Naive thymus-derived CD4-positive, alpha-beta T cell (primary cell): Measurements from ENCODE around the gene ZCCHC24. TPM values are rescaled to one million over a fixed set of nuclear protein-coding genes. Genes with fewer than 3 reads are reported as not detected.

Source experiments
- ATAC-seq: fragments of 150-1000 bp; cut with Tn5 transposase; 2 replicates; pipeline ENCODE4 v1.10.0; 2021; ENCODE audit warnings: mild to moderate bottlenecking, moderate library complexity
- CTCF ChIA-PET: fragments of 350-600 bp; sonication (Branson Sonifier 250); formaldehyde crosslinking; loops from one replicate; lab custom pipeline; 2021; ENCODE audit warnings: antibody characterized with exemption; lab: Charles Lee
- POLR2A ChIA-PET: fragments of 350-600 bp; sonication (Branson Sonifier 250); formaldehyde crosslinking; loops from one replicate; lab custom pipeline; 2021; ENCODE audit warnings: antibody characterized with exemption, inconsistent platforms; lab: Charles Lee
- DNase-seq, 9 donors: peaks; one replicate each; pipeline versions ENCODE4 v3.0.0 to v3.0.0-alpha.2; 2020 to 2022; ENCODE audit warnings: mixed read lengths in 1 of 9
- H3K27ac ChIP-seq: one replicate; pipeline ENCODE4 v1.7.0; 2013; ENCODE audit warnings: mild to moderate bottlenecking, low read depth, low read length, moderate library complexity
- H3K27me3 ChIP-seq, 2 donors: one replicate each; pipeline ENCODE4 v1.7.0; 2013; ENCODE audit warnings: low read length in 2 of 2, mild to moderate bottlenecking in 2 of 2, moderate library complexity in 2 of 2; ENCODE audit not compliant: control insufficient read depth in 2 of 2, insufficient read depth in 2 of 2
- H3K36me3 ChIP-seq, 3 experiments: 1 replicate in 2 of 3; 2 replicates in 1 of 3; pipeline ENCODE4 v1.7.0; 2013; ENCODE audit warnings: low read length in 3 of 3, mild to moderate bottlenecking in 3 of 3, moderate library complexity in 1 of 3; ENCODE audit not compliant: insufficient read depth in 3 of 3, control insufficient read depth in 2 of 3
- H3K4me1 ChIP-seq, 2 donors: one replicate each; pipeline ENCODE4 v1.7.0; 2013; ENCODE audit warnings: low read length in 2 of 2, mild to moderate bottlenecking in 2 of 2, moderate library complexity in 1 of 2; ENCODE audit not compliant: control insufficient read depth in 2 of 2, insufficient read depth in 2 of 2
- H3K4me3 ChIP-seq: 2 replicates; pipeline ENCODE4 v1.7.0; 2013; ENCODE audit warnings: mild to moderate bottlenecking, low read length
- H3K9me3 ChIP-seq, 3 experiments: 1 replicate in 2 of 3; 2 replicates in 1 of 3; pipeline ENCODE4 v1.7.0; 2013; ENCODE audit warnings: low read length in 3 of 3; ENCODE audit not compliant: control insufficient read depth in 2 of 3
- H3K27ac Mint-ChIP-seq, 9 donors: one replicate each; pipeline ENCODE4 v1.8.0; 2020 to 2022; ENCODE audit warnings: mixed read lengths in 9 of 9, mild to moderate bottlenecking in 8 of 9, moderate library complexity in 5 of 9, inconsistent platforms in 2 of 9
- H3K27me3 Mint-ChIP-seq, 5 donors: one replicate each; pipeline ENCODE4 v1.8.0; 2021 to 2022; ENCODE audit warnings: mixed read lengths in 5 of 5, mild to moderate bottlenecking in 1 of 5
- H3K36me3 Mint-ChIP-seq, 5 donors: one replicate each; pipeline ENCODE4 v1.8.0; 2020 to 2022; ENCODE audit warnings: mixed read lengths in 5 of 5, mild to moderate bottlenecking in 3 of 5, inconsistent platforms in 1 of 5
- H3K4me1 Mint-ChIP-seq, 7 donors: one replicate each; pipeline ENCODE4 v1.8.0; 2020 to 2022; ENCODE audit warnings: mixed read lengths in 7 of 7, mild to moderate bottlenecking in 3 of 7, inconsistent platforms in 1 of 7
- H3K4me3 Mint-ChIP-seq, 10 donors: one replicate each; pipeline ENCODE4 v1.8.0; 2020 to 2022; ENCODE audit warnings: mild to moderate bottlenecking in 10 of 10, mixed read lengths in 10 of 10, moderate library complexity in 6 of 10, inconsistent platforms in 2 of 10
- H3K9me3 Mint-ChIP-seq, 11 donors: one replicate each; pipeline ENCODE4 v1.8.0; 2020 to 2022; ENCODE audit warnings: mixed read lengths in 11 of 11, mild to moderate bottlenecking in 4 of 11, inconsistent platforms in 1 of 11, moderate library complexity in 1 of 11
- intact Hi-C, 2 donors: fragments of 100-400 bp; cut with micrococcal nuclease; formaldehyde crosslinking; loops; one replicate each; pipeline ENCODE4 v1.15.1; 2023
- polyA plus RNA-seq, 2 donors: library from polyadenylated mRNA; unstranded; fragments of 300-500 nt; fragmentation: Illumina TruSeq; gene quantifications; one replicate each; pipeline ENCODE4 v1.2.3, GENCODE V29; 2021
- total RNA-seq, 6 experiments: library from RNA in 5 of 6; stranded (reverse) in 5 of 6; gene quantifications; 1 replicate in 5 of 6; 2 replicates in 1 of 6; pipeline ENCODE4 v1.2.3 and lab custom pipeline; 2021 to 2026

ZCCHC24 gene
- total and polyA plus RNA-seq, 7 experiments from 2014 or later, result 0.30 to 2.0 (median 0.73) TPM

DNA sequence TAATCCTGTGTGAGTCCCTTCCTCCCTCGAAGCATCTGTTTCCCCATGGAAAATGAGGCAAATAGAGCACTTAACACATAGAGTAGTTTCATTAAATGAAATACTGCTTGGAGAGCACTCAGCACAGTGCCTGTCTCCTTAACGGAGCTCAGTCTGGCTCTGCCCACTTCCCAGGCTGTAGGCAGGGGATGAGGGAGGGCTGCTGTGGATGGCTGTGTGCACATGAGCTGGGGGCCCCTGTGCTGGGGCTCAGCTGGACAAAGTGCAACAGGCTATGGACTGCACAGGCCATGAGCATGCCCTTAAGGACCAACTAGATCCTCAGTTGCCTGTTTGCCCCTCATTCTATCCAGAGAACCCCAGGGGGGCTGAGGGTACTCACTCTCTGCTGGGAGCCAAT is 14.5 kb downstream of the ZCCHC24 start:
- Histone ChIP-seq H3K4me1 (no peaks in the 10 kb centered on the region), H3K9me3 (no peaks in the 10 kb centered on the region), H3K27ac (no peak overlapping the region), H3K27me3 (no peaks in the 10 kb centered on the region), H3K4me3 (no peak overlapping the region), H3K36me3 (no peaks in the 10 kb centered on the region)
- H3K9me3 Mint-ChIP-seq, result peaks cover 0 to 5% (median 0%) of the 10 kb centered on the region in 11 donors
- no peak overlapping the region for H3K4me3 Mint-ChIP-seq
- H3K27ac Mint-ChIP-seq, result no peak overlapping the region
- no peak for DNase-seq
- H3K36me3 Mint-ChIP-seq, result peaks cover 0 to 5% (median 4%) of the 10 kb centered on the region in 5 donors
- ChIA-PET POLR2A (no interaction called here), CTCF (interaction anchor here (0.5 kb wide), 1 partner anchor 114 kb away, joined by 4 read pairs; no protein-coding TSS in a partner anchor)
- H3K27me3 Mint-ChIP-seq, result peaks cover 0 to 15% (median 0%) of the 10 kb centered on the region in 5 donors
- ATAC-seq, result no peak
- peaks cover 0 to 10% (median 0%) of the 10 kb centered on the region in 7 donors for H3K4me1 Mint-ChIP-seq
- intact Hi-C loops, result no loop called here

DNA sequence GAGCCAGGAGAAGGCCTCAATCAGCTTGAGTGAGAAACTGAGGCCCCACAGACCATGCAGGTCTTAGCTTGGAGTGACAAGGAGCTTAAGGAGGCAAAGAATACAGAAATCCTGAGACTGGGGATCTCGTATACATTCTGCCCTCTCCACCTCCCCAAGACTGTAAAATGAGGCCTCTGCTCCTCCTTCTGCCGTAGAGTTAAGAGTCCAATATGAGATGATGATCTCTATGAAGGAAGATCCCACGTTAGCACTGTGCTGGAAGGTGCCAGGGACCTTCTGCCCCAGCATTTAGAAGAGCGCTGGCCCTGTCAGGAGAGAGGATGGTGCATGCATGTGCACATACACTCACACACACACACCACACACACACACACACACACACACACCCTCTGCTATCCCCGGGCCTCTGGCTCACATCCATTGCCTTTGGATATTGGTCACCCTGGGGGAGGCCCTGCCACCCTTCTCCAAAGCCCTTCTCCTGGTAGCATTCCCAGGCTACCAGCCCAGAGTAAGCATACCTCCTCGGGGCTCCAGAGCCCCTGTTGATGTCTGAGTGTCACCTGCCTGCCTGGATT is 15.0 kb downstream of the ZCCHC24 start:
- ChIA-PET CTCF (interaction anchor here (0.5 to 1.2 kb wide), 2 partner anchors 38 to 113 kb away, joined by 3 to 4 read pairs; no protein-coding TSS in a partner anchor), POLR2A (no interaction called here)
- Histone ChIP-seq H3K4me1 (no peaks in the 10 kb centered on the region), H3K4me3 (no peak overlapping the region), H3K9me3 (no peaks in the 10 kb centered on the region), H3K36me3 (no peaks in the 10 kb centered on the region), H3K27me3 (no peaks in the 10 kb centered on the region), H3K27ac (no peak overlapping the region)
- DNase-seq (no peak), ATAC-seq (no peak)
- Mint-ChIP-seq H3K4me1 (peaks cover 0 to 10% (median 0%) of the 10 kb centered on the region in 7 donors), H3K27ac (no peak overlapping the region), H3K36me3 (peaks cover 0 to 5% (median 4%) of the 10 kb centered on the region in 5 donors), H3K9me3 (peaks cover 0 to 5% (median 0%) of the 10 kb centered on the region in 11 donors), H3K27me3 (peaks cover 0 to 15% (median 0%) of the 10 kb centered on the region in 5 donors), H3K4me3 (no peak overlapping the region)
- intact Hi-C loops, result no loop called here

DNA sequence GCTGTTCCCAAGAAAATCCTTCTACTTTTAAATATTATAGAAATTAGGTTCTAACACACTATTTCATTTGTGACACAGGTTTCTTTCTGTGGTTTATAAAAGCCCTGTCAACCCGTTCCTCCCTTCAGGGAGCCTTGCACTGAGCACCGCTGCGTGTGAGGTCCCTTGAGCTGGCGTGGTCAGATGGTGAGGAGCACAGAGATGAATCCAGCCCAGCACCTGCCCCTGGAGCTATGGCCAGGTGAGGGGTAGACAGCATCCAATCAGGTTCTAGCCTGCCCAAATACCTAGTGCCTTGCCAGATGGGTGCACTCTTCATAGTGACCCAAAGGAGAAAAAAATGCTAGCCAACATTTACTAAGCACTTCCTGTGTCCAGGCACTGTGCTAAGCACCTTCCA is 15.7 kb downstream of the ZCCHC24 start:
- intact Hi-C loops, result no loop called here
- no peak overlapping the region for H3K27ac ChIP-seq
- DNase-seq (no peak), ATAC-seq (no peak)
- no peaks in the 10 kb centered on the region for H3K4me1 ChIP-seq
- CTCF ChIA-PET, result interaction anchor here (1.2 kb wide), 1 partner anchor 38 kb away, joined by 3 read pairs; no protein-coding TSS in a partner anchor
- H3K36me3 ChIP-seq, result no peaks in the 10 kb centered on the region
- peaks cover 0 to 5% (median 4%) of the 10 kb centered on the region in 5 donors for H3K36me3 Mint-ChIP-seq
- POLR2A ChIA-PET, result no interaction called here
- no peak overlapping the region for H3K4me3 Mint-ChIP-seq
- H3K4me3 ChIP-seq, result no peak overlapping the region
- H3K4me1 Mint-ChIP-seq, result peaks cover 0 to 9% (median 0%) of the 10 kb centered on the region in 7 donors
- no peak overlapping the region for H3K27ac Mint-ChIP-seq
- peaks cover 0 to 5% (median 0%) of the 10 kb centered on the region in 11 donors for H3K9me3 Mint-ChIP-seq
- peaks cover 0 to 15% (median 0%) of the 10 kb centered on the region in 5 donors for H3K27me3 Mint-ChIP-seq
- H3K27me3 ChIP-seq, result no peaks in the 10 kb centered on the region
- H3K9me3 ChIP-seq, result no peaks in the 10 kb centered on the region

DNA sequence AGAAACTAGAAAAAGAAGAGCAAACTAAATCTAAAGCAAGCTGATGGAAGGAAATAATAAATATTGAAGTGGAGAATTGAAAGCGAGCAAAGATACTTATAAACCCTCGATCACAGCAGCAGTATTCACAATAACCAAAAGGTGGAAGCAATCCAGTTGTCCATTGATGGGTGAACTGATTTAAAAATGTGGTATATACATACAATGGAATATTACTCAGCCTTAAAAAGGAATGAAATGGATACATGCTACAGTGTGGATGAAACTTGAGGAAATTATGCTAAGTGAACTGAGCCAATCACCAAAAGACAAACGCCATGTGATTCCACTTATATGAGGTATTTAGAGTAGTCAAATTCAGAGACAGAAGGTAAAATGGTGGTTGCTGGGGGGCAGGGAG is 17.5 kb downstream of the ZCCHC24 start:
- H3K4me3 Mint-ChIP-seq, result no peak overlapping the region
- no peaks in the 10 kb centered on the region for H3K27me3 ChIP-seq
- H3K4me1 ChIP-seq, result no peaks in the 10 kb centered on the region
- H3K36me3 Mint-ChIP-seq, result peaks cover 0 to 5% (median 4%) of the 10 kb centered on the region in 5 donors
- no peaks in the 10 kb centered on the region for H3K36me3 ChIP-seq
- no peaks in the 10 kb centered on the region for H3K9me3 ChIP-seq
- POLR2A ChIA-PET, result no interaction called here
- DNase-seq (no peak), ATAC-seq (no peak)
- H3K27ac ChIP-seq, result no peak overlapping the region
- intact Hi-C loops, result no loop called here
- no peak overlapping the region for H3K27ac Mint-ChIP-seq
- H3K9me3 Mint-ChIP-seq, result peaks cover 0 to 5% (median 0%) of the 10 kb centered on the region in 11 donors
- CTCF ChIA-PET, result no interaction called here
- H3K27me3 Mint-ChIP-seq, result peaks cover 0 to 15% (median 0%) of the 10 kb centered on the region in 5 donors
- H3K4me3 ChIP-seq, result no peak overlapping the region
- H3K4me1 Mint-ChIP-seq, result no peaks in the 10 kb centered on the region

DNA sequence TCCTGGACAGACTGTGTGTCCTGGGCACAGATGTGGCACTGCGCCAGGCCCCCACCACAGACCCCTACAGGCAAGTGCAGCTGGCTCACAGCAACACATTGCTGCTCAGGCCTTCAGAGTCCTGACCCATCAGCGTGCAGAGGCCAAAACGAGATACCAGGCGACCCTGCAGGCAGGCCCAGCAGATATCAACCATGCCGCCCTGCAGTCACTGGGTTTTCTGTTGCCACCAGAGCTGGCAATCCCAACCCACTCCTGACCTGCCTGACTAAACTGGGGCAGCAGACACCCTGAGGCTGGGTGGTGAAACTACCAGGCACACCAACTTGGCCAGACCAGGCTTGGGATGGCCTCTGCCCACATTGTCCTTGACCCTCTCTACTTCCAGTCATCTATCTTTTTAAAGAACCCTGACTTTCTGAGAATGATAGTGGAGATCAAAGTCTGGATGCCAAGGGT is 20.3 kb downstream of the ZCCHC24 start:
- ChIA-PET CTCF (no interaction called here), POLR2A (no interaction called here)
- intact Hi-C loops, result no loop called here
- Mint-ChIP-seq H3K9me3 (peaks cover 0 to 5% (median 0%) of the 10 kb centered on the region in 11 donors), H3K36me3 (peaks cover 0 to 5% (median 4%) of the 10 kb centered on the region in 5 donors), H3K4me1 (no peaks in the 10 kb centered on the region), H3K4me3 (no peak overlapping the region), H3K27me3 (peaks cover 0 to 15% (median 0%) of the 10 kb centered on the region in 5 donors), H3K27ac (no peak overlapping the region)
- Histone ChIP-seq H3K27ac (no peak overlapping the region), H3K36me3 (no peaks in the 10 kb centered on the region), H3K27me3 (no peaks in the 10 kb centered on the region), H3K4me3 (no peak overlapping the region), H3K4me1 (no peaks in the 10 kb centered on the region), H3K9me3 (no peaks in the 10 kb centered on the region)
- DNase-seq (no peak), ATAC-seq (no peak)

DNA sequence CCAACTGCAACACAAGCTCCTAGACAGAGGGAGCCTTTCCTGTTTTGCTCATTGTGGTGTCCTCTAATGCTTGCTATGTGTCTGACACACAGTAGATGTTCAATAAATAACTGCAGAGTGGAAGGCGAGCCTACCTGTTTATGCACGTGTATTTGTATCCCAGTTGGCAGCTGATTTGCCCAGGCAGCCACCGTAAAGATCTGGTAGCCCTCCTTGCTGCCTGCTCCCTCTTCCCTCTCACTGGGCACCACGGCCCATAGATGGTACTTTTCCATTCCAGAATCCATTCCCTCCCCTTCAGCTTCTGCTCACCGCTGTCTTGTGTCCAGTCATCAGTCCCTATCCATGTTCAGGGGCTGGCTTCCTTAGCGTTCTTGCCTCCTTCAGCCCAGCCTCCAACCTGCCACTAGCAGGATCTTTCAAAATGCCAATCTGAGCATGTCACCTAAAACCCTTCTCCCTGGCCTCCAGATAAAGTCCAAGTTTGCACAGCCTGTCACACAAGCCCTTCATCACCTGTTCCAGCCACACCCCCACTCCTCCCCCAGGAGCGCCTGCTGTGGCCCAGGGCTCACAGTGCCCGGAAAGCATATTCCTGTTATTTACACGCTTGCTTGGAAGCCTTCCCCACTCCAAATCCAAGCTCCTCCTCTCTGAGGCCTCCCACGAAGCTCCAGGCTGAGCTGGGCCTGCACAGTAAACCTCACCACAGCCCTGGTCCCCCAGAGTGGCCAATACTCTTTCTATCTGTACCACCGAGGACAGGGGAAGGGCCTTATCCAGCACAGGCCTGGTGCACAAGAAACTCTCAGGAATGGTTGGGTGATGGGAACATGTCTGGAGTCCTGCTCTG is 21.0 kb downstream of the ZCCHC24 start:
- ChIA-PET CTCF (no interaction called here), POLR2A (no interaction called here)
- Mint-ChIP-seq H3K4me1 (no peaks in the 10 kb centered on the region), H3K9me3 (peaks cover 0 to 5% (median 0%) of the 10 kb centered on the region in 11 donors), H3K27me3 (peaks cover 0 to 15% (median 0%) of the 10 kb centered on the region in 5 donors), H3K4me3 (no peak overlapping the region), H3K36me3 (peaks cover 0 to 5% (median 4%) of the 10 kb centered on the region in 5 donors), H3K27ac (no peak overlapping the region)
- no peaks in the 10 kb centered on the region for H3K36me3 ChIP-seq
- H3K4me1 ChIP-seq, result no peaks in the 10 kb centered on the region
- H3K9me3 ChIP-seq, result no peaks in the 10 kb centered on the region
- intact Hi-C loops, result no loop called here
- H3K27me3 ChIP-seq, result no peaks in the 10 kb centered on the region
- ATAC-seq (no peak), DNase-seq (no peak)
- no peak overlapping the region for H3K4me3 ChIP-seq
- H3K27ac ChIP-seq, result no peak overlapping the region
